ENCODE measurements around the gene FAM210A.

The FAM210A gene

DNA sequence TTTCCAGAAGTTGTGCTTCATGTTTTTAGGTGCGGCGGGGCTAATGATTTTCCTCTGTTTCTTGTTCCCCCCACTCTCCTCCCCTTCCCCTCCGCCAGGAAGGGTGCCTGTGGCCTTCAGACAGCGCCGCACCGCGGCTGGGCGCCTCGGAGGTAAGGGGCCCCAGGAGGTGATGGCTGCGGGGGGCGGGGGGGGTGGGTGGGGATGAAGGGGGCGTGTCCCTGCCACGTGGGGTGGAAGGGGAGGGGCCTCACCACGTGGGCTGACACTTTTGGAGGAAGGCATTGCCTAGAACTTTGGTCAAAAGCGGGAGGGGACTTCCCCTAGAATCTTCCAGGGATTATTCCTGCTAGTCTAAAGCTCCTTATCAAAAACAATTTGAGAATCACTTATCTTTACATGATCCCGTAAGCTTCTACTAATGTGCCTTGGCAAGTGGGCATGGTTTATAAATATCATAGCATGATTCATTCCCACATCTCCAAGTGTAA is 83.1 kb downstream of the FAM210A start:
- Histone ChIP-seq H3K27ac (replicated peaks) (no peak overlapping the region), H3K27me3 (ENCODE audit: insufficient read depth, poor library complexity, severe bottlenecking) (no peaks in the 10 kb centered on the region), H3K4me3 (replicated peaks; ENCODE audit: insufficient read depth, low read length) (no peak overlapping the region)
- TF ChIP-seq GABPA (IDR thresholded peaks at IDR 0.05; ENCODE audit: low read depth) (no peak), SPI1 (IDR thresholded peaks at IDR 0.05; ENCODE audit: borderline replicate concordance, low read depth) (no peak), POLR2AphosphoS5 (IDR thresholded peaks at IDR 0.05; ENCODE audit: low read depth) (no peak)
- TF ChIP-seq, protein P1, sequence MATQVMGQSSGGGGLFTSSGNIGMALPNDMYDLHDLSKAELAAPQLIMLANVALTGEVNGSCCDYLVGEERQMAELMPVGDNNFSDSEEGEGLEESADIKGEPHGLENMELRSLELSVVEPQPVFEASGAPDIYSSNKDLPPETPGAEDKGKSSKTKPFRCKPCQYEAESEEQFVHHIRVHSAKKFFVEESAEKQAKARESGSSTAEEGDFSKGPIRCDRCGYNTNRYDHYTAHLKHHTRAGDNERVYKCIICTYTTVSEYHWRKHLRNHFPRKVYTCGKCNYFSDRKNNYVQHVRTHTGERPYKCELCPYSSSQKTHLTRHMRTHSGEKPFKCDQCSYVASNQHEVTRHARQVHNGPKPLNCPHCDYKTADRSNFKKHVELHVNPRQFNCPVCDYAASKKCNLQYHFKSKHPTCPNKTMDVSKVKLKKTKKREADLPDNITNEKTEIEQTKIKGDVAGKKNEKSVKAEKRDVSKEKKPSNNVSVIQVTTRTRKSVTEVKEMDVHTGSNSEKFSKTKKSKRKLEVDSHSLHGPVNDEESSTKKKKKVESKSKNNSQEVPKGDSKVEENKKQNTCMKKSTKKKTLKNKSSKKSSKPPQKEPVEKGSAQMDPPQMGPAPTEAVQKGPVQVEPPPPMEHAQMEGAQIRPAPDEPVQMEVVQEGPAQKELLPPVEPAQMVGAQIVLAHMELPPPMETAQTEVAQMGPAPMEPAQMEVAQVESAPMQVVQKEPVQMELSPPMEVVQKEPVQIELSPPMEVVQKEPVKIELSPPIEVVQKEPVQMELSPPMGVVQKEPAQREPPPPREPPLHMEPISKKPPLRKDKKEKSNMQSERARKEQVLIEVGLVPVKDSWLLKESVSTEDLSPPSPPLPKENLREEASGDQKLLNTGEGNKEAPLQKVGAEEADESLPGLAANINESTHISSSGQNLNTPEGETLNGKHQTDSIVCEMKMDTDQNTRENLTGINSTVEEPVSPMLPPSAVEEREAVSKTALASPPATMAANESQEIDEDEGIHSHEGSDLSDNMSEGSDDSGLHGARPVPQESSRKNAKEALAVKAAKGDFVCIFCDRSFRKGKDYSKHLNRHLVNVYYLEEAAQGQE (IDR thresholded peaks at IDR 0.05; ENCODE audit: insufficient replicate concordance, low read depth): no peak
- TF ChIP-seq, protein P2, sequence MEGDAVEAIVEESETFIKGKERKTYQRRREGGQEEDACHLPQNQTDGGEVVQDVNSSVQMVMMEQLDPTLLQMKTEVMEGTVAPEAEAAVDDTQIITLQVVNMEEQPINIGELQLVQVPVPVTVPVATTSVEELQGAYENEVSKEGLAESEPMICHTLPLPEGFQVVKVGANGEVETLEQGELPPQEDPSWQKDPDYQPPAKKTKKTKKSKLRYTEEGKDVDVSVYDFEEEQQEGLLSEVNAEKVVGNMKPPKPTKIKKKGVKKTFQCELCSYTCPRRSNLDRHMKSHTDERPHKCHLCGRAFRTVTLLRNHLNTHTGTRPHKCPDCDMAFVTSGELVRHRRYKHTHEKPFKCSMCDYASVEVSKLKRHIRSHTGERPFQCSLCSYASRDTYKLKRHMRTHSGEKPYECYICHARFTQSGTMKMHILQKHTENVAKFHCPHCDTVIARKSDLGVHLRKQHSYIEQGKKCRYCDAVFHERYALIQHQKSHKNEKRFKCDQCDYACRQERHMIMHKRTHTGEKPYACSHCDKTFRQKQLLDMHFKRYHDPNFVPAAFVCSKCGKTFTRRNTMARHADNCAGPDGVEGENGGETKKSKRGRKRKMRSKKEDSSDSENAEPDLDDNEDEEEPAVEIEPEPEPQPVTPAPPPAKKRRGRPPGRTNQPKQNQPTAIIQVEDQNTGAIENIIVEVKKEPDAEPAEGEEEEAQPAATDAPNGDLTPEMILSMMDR (IDR thresholded peaks at IDR 0.05; ENCODE audit: insufficient read depth, low read length): no peak
- DNase-seq (ENCODE audit: low read depth in 1 of 2, low spot score in 1 of 2): no peak

DNA sequence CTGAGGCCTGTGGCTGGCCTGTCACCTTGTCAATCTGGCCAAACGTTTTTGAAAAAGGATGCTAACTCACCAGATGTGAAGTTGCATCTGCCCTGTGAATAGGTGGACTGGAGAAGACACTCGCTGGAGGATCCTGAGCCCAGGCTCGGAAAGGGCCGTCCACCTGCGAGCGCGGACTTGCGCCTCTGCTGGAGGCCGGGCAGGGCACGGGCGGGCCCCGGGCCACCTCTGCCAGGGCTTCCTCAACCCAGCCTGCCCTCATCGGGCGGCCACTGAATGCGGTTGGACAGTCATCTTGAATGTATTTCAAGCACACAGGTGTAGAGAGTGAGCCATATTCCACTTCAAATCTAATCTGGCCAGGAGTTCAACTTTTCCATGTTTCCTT is 83.9 kb downstream of the FAM210A start:
- no peak overlapping the region for H3K4me3 ChIP-seq (replicated peaks; ENCODE audit: insufficient read depth, low read length)
- no peak overlapping the region for H3K27ac ChIP-seq (replicated peaks)

DNA sequence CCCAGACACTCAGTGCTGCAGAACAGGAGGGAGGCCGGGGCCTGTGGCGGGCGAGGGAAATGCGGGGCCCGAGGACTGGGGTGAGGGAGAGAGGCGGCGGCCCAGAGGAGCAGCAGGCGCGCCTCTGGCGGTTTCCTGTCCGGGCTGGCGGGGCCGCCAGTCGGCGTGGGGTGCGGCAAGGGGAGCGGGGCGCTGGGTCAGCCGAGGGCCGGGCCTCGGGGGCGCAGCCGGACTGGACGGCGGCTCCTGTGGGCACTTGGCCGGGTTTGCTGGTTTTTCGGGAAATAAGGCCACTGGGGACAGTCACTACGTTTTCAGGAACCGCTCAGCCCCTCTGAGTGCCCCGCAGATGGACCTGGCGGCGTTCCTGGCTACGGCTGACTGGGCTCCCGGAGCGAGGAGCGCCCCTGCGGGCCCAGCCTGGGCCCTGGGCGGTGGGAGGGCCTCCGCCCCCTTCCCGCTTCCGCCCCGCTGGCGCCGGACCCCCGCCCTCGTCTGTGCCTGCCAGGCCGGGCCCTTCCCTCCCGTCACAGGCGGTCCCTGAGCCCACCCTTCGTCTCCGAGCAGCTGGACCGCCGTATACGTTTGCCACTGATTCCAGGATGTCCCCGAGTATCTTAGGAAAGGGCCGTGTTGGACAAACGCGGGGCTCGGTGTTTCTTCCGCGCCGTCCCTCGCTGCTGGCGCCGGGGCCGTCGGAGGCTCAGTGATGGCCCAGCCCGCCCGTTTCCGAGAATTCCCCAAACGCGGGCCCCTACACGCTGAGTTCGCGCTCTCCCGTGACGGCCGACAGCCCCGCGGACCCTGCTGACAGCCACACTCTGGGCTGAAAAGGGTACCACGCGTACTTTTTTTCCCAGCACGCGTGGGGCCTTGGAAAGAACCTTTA is 84.6 kb downstream of the FAM210A start:
- H3K4me3 ChIP-seq (replicated peaks; ENCODE audit: insufficient read depth, low read length): no peak overlapping the region
- no peak overlapping the region for H3K27ac ChIP-seq (replicated peaks)
- TF ChIP-seq, protein P2 (IDR thresholded peaks at IDR 0.05; ENCODE audit: insufficient read depth, low read length): no peak
- TF ChIP-seq POLR2AphosphoS5 (IDR thresholded peaks at IDR 0.05; ENCODE audit: low read depth) (no peak), GABPA (IDR thresholded peaks at IDR 0.05; ENCODE audit: low read depth) (no peak), SPI1 (IDR thresholded peaks at IDR 0.05; ENCODE audit: borderline replicate concordance, low read depth) (no peak)
- TF ChIP-seq, protein P1 (IDR thresholded peaks at IDR 0.05; ENCODE audit: insufficient replicate concordance, low read depth): no peak
- H3K27me3 ChIP-seq (ENCODE audit: insufficient read depth, poor library complexity, severe bottlenecking): no peaks in the 10 kb centered on the region
- no peak for DNase-seq (ENCODE audit: low read depth in 1 of 2, low spot score in 1 of 2)

More for the DNA sequence above, 83.9 kb downstream of the FAM210A start:
- TF ChIP-seq POLR2AphosphoS5 (IDR thresholded peaks at IDR 0.05; ENCODE audit: low read depth): no peak
- no peak for TF ChIP-seq SPI1 (IDR thresholded peaks at IDR 0.05; ENCODE audit: borderline replicate concordance, low read depth)
- no peak for TF ChIP-seq GABPA (IDR thresholded peaks at IDR 0.05; ENCODE audit: low read depth)
- TF ChIP-seq, protein P1 (IDR thresholded peaks at IDR 0.05; ENCODE audit: insufficient replicate concordance, low read depth): no peak
- TF ChIP-seq, protein P2 (IDR thresholded peaks at IDR 0.05; ENCODE audit: insufficient read depth, low read length): no peak
- H3K27me3 ChIP-seq (ENCODE audit: insufficient read depth, poor library complexity, severe bottlenecking): no peaks in the 10 kb centered on the region
- DNase-seq (ENCODE audit: low read depth in 1 of 2, low spot score in 1 of 2): no peak

Data from HL-60 (cell line).